Ureter (tissue), 1 donor: ENCODE data around the gene PPP1R12A. TPM values are rescaled to one million over a fixed set of nuclear protein-coding genes. Genes with fewer than 3 reads are reported as not detected.
"Not testable (repeated sequence)": the region's sequence is repeated elsewhere in the genome, so short reads cannot be mapped to it uniquely, and the experiment has no call there.

Experiments used
- DNase-seq: peaks from one replicate; pipeline ENCODE4 v3.0.0-alpha.2; 2020; ENCODE audit warnings: low spot score
- total RNA-seq: library from RNA; stranded (reverse); gene quantifications from one replicate; pipeline ENCODE4 v1.2.4, GENCODE V29; 2023
- donor health status: DM: yes; HTN: yes; CAD: no.

The PPP1R12A gene
- 289 TPM for total RNA-seq

GRCh38 chr12:79935021-79935623 is at the start of gene PPP1R12A:
TSS of gene PPP1R12A (minus strand) at chr12:79935097. CDS start at chr12:79934931, 166 bp downstream.
- peak; percentile 99 for DNase-seq

GRCh38 chr12:79983986-79984620 is 49.2 kb upstream of the PPP1R12A start:
- DNase-seq: no peak

GRCh38 chr12:79983492-79983891 is 48.6 kb upstream of the PPP1R12A start:
- DNase-seq: no peak

- no peak for DNase-seq
These were observed 47.5 kb upstream of the PPP1R12A start for GRCh38 chr12:79982086-79983062.

GRCh38 chr12:79978692-79979091 is 43.8 kb upstream of the PPP1R12A start:
- no peak for DNase-seq

- DNase-seq: not testable (repeated sequence)
These were observed 43.1 kb upstream of the PPP1R12A start for GRCh38 chr12:79977856-79978460.

GRCh38 chr12:79975143-79975542 is 40.2 kb upstream of the PPP1R12A start:
- no peak for DNase-seq

GRCh38 chr12:79973801-79974200 is 38.9 kb upstream of the PPP1R12A start:
- no peak for DNase-seq

GRCh38 chr12:79964100-79964627 is 29.3 kb upstream of the PPP1R12A start:
- no peak for DNase-seq

- DNase-seq: no peak
These were observed 26.5 kb upstream of the PPP1R12A start for GRCh38 chr12:79961411-79961810.

- DNase-seq: no peak
These were observed 24.6 kb upstream of the PPP1R12A start for GRCh38 chr12:79959484-79959883.

- DNase-seq: no peak
These were observed 22.0 kb upstream of the PPP1R12A start for GRCh38 chr12:79956896-79957295.

GRCh38 chr12:79955561-79955960 is 20.7 kb upstream of the PPP1R12A start:
- DNase-seq: no peak

GRCh38 chr12:79954037-79954610 is 19.2 kb upstream of the PPP1R12A start:
- DNase-seq: no peak

GRCh38 chr12:79949098-79949497 is 14.2 kb upstream of the PPP1R12A start:
- no peak for DNase-seq

GRCh38 chr12:79945433-79945832 is 10.5 kb upstream of the PPP1R12A start:
- no peak for DNase-seq

- DNase-seq: no peak
These were observed 9.7 kb upstream of the PPP1R12A start for GRCh38 chr12:79944565-79944964.

- DNase-seq: not testable (repeated sequence)
These were observed 7.9 kb upstream of the PPP1R12A start for GRCh38 chr12:79942846-79943245.

- no peak for DNase-seq
These were observed 4.9 kb upstream of the PPP1R12A start for GRCh38 chr12:79939728-79940310.

GRCh38 chr12:79938843-79939242 is 3.9 kb upstream of the PPP1R12A start:
- DNase-seq: no peak

GRCh38 chr12:79936670-79937069 is 1.8 kb upstream of the PPP1R12A start:
- no peak for DNase-seq
